MG63 (cell line): ENCODE results near the gene SLC13A2. TPM values are rescaled to one million over a fixed set of nuclear protein-coding genes. Genes with fewer than 3 reads are reported as not detected.
A peak's percentile ranks its signal among the peaks of the same experiment; 100 is the strongest.
"Not testable (repeated sequence)": the region's sequence is repeated elsewhere in the genome, so short reads cannot be mapped to it uniquely, and the experiment has no call there.

Source experiments
- DNase-seq: peaks from one replicate; pipeline ENCODE4 v3.0.0-alpha.2; 2020
- H3K27me3 ChIP-seq: fragments of 250-450 bp; sonication (Bioruptor Pico); 2 replicates; pipeline ENCODE4 v1.5.1; 2020; ENCODE audit warnings: mild to moderate bottlenecking, moderate library complexity
- H3K36me3 ChIP-seq: fragments of 250-450 bp; sonication (Bioruptor Pico); 2 replicates; pipeline ENCODE4 v1.5.1; 2020; ENCODE audit warnings: mild to moderate bottlenecking, moderate library complexity
- H3K4me3 ChIP-seq: fragments of 250-450 bp; sonication (Bioruptor Pico); 2 replicates; pipeline ENCODE4 v1.5.1; 2020; ENCODE audit warnings: mild to moderate bottlenecking, moderate library complexity
- H3K9me3 ChIP-seq: fragments of 250-450 bp; sonication (Bioruptor Pico); 2 replicates; pipeline ENCODE4 v1.5.1; 2020; ENCODE audit warnings: mild to moderate bottlenecking, moderate library complexity
- total RNA-seq: library from RNA; depleted of rRNA; stranded (reverse); fragments of >200 nt; shearing (Covaris generic); gene quantifications from 2 replicates; pipeline ENCODE4 v1.2.3, GENCODE V29; 2014; ENCODE audit warnings: low replicate concordance

Gene SLC13A2
- total RNA-seq, 1 experiment from 2014 or later: not detected

DNA sequence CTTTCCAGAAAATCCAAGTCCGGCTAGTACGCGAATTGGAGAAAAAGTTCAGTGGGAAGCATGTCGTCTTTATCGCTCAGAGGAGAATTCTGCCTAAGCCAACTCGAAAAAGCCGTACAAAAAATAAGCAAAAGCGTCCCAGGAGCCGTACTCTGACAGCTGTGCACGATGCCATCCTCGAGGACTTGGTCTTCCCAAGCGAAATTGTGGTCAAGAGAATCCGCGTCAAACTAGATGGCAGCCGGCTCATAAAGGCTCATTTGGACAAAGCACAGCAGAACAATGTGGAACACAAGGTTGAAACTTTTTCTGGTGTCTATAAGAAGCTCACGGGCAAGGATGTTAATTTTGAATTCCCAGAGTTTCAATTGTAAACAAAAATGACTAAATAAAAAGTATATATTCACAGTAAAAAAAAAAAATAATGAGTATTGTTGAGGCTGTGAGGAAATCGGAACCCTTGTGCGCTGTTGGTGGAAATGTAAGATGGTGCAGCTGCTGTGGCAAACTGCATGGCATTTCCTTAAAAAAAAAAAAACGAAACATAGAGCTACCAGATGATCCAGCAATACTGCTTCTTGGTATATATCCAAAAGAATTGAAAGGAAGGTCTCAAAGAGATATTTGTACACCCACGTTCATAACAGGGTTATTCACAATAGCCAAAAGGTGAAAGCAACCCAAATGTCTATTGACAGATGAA, 5.3 kb upstream of the SLC13A2 start:
- H3K27me3 ChIP-seq, H3K4me3 ChIP-seq, H3K9me3 ChIP-seq, H3K36me3 ChIP-seq, DNase-seq: not testable (repeated sequence)

DNA sequence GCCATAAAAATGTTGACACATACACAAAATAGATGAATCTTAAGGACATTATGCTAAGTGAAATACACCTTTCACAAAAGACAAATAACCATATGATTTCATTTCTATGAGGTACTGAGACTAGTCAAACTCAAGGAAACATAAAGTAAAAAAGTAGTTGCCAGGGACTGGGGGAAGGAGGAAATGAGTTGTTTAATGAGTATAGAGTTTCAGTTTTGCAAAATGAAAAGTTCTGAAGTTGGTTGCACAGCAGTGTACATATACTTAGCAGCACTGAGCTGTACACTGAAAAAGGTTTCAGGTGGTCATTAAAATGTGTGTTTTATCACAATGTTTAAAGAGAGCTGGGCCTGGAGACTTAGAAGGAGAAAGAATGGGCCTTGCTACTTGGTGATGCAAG, 4.7 kb upstream of the SLC13A2 start:
- Histone ChIP-seq H3K36me3 (no peaks in the 10 kb centered on the region), H3K27me3 (peaks cover 3% of the 10 kb centered on the region; the same call in 1 of the 2 replicates), H3K9me3 (no peaks in the 10 kb centered on the region)

DNA sequence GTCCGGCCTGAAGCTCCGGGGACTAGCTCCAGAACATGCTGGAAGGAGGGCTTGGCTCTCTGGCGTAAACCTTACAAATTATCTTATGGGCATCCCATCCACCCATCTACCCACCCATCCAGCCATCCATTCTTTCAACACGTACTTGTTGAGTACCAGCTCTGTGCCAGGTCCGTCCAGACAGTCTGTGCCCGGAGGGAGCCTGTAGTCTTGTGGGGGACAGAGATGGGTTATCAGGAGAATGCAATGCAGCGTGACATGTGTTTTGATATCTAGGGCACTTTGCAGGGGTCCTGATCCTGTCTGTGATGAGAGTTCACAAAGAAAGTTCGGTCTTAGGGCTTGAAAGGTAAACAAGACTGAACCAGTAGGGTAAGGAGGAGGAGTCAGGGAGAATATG, 4.1 kb upstream of the SLC13A2 start:
- H3K27me3 ChIP-seq: peaks cover 3% of the 10 kb centered on the region; the same call in 1 of the 2 replicates
- no peak for DNase-seq
- no peaks in the 10 kb centered on the region for H3K9me3 ChIP-seq
- no peaks in the 10 kb centered on the region for H3K36me3 ChIP-seq
- no peak overlapping the region for H3K4me3 ChIP-seq

More for the DNA sequence above, 4.7 kb upstream of the SLC13A2 start:
- H3K4me3 ChIP-seq: no peak overlapping the region
- no peak for DNase-seq

DNA sequence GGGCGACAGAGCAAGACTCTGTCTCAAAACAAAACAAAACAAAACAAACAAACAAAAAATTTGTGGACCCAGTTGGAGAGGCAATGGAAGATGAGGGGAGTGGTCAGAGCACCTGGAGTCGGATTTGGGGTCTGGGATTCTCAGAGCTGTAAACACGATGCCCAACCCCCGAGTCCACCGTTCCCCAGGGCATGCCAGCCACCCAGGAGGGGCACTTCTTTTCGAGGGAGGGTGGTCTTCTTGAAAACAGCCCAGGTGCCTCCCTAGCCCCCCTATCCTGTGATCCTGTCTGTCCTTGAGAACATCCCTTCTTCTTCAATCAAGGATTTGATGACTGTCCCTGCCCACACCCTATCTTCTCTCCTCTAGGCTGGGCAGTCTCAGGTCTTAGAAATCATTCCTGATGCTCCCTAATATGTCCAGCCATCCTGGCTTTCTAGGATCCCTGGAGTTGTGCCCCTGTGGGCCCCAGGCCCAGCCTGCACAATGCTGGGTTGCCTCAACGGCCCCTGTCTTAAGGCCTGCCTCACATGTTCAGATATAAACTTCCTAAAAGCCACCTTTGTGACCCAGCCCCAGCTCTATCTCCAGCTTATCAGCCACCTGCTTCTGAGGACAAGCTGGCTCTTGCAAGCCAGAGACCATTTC, 3.1 kb upstream of the SLC13A2 start:
- H3K9me3 ChIP-seq: no peaks in the 10 kb centered on the region
- DNase-seq: no peak
- H3K27me3 ChIP-seq: peaks cover 3% of the 10 kb centered on the region; the same call in 1 of the 2 replicates
- no peaks in the 10 kb centered on the region for H3K36me3 ChIP-seq
- no peak overlapping the region for H3K4me3 ChIP-seq

DNA sequence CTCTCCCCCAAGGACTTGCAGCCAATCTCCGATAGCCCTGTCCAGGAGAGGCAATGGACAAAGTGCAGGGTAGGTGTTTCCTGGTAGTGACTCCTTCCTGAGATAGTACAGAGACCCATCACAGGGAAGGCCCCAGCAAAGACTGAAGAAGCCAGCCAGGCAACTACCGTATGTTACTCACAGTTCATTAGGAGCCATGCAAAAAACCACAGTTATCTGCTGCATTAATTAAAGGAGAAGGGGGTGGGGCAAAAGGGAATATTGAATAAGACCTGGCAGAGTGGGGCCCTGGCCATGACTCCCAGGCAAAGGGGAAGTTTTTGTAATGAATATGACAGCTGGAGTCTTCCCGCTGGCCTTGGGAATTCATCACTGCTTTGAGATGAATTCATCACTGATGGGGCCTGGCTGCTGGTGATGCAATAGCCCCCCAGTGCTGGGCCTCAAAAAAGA, 2.5 kb upstream of the SLC13A2 start:
- DNase-seq: no peak
- Histone ChIP-seq H3K9me3 (no peaks in the 10 kb centered on the region), H3K36me3 (no peaks in the 10 kb centered on the region), H3K4me3 (no peak overlapping the region), H3K27me3 (peaks cover 3% of the 10 kb centered on the region; the same call in 1 of the 2 replicates)

DNA sequence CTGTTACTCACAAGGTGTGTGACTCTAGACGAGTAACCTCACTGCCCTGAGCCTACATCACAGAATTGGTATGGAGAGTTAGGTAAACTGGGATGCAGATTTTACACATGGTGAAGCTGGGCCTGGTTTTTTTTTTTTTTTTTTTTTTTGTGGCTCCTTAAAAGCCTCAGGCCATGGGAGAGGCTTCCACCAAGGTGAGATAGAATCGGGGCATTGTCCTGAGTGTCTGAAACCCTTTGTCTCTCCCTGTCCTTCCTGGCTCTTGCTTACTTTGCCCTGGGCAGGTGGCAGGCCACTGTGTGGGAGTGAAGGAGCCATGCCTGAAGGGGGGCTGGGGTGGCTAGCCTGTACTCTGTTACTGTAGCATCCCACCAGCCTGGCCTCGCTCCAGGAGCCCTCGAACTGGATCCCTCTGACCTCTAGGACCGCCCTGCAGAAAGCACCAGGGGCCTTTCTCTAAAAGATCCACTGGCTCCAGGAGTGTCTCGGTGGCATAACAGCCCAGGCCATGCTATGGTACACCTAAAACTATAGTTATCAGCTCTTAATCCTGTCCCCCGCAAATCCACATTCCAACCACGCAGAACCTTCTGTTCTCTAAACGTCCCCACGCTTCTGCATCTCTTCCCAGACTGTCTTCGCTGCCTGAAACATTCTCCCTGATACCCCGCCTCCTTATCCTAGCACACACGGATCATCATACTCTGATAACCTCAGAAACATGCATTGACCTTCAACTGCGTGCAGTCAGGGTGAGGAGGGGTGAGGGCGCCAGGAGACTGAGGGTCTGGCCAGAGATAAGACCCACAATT, 1.7 kb upstream of the SLC13A2 start:
- Histone ChIP-seq H3K36me3 (no peaks in the 10 kb centered on the region), H3K4me3 (no peak overlapping the region), H3K27me3 (peaks cover 3% of the 10 kb centered on the region; the same call in 1 of the 2 replicates), H3K9me3 (no peaks in the 10 kb centered on the region)
- no peak for DNase-seq

DNA sequence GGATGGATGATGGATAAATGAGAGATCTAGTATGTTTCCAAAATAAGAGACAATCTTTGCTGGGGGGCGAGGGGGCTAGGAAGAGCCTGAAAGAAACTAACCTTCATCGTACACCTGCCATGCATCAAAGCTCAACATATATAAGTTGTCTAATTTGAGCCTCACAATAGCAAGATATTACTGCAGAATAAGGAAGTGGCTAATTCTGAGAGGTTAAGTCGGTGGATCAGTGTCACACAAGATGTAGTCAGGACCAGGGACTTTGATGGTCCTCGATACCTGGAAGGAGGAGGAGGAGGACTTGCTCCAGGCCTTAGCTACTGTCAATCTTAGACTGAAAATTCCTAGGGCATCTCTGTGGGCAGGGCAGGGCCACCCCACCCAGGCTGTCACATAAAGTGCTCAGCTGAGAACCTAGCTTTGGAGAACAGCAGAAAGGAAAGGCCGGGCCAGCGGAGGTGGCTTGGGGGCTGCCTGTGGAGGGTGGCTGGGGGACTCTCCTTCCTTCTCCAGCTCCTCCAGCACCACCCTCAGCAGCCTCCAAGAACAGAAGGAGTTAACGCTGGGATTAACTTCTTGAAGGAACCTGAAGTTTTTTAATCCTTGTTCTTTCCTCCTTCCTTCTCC, 460 bp upstream of the SLC13A2 start:
- Histone ChIP-seq H3K27me3 (peaks cover 3% of the 10 kb centered on the region; the same call in 1 of the 2 replicates), H3K9me3 (no peaks in the 10 kb centered on the region), H3K36me3 (no peaks in the 10 kb centered on the region), H3K4me3 (no peak overlapping the region)
- DNase-seq: no peak

DNA sequence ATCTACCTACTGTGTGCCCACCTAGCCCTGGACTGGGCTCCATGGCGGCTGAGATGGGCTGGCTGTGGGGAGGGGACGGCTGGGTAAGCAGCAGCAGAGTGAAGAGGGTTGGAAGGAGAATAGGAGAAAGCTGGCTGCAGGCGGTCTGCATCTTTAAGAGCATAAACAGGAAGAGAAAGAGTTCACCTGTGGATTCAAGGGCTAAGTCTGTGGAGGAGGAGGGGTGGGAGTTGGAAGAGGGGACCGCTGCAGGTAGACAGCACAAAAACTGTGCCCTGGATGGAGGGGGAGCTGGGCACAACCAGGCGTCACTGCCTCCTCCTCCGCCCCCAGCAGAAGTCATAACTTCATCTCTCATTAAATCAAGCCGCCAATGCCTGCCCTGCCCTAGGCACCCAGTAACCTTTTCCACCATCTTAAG, 677 bp downstream of the SLC13A2 start:
- DNase-seq: no peak
- H3K9me3 ChIP-seq: no peaks in the 10 kb centered on the region
- no peaks in the 10 kb centered on the region for H3K36me3 ChIP-seq
- no peak overlapping the region for H3K4me3 ChIP-seq
- no peaks in the 10 kb centered on the region for H3K27me3 ChIP-seq

DNA sequence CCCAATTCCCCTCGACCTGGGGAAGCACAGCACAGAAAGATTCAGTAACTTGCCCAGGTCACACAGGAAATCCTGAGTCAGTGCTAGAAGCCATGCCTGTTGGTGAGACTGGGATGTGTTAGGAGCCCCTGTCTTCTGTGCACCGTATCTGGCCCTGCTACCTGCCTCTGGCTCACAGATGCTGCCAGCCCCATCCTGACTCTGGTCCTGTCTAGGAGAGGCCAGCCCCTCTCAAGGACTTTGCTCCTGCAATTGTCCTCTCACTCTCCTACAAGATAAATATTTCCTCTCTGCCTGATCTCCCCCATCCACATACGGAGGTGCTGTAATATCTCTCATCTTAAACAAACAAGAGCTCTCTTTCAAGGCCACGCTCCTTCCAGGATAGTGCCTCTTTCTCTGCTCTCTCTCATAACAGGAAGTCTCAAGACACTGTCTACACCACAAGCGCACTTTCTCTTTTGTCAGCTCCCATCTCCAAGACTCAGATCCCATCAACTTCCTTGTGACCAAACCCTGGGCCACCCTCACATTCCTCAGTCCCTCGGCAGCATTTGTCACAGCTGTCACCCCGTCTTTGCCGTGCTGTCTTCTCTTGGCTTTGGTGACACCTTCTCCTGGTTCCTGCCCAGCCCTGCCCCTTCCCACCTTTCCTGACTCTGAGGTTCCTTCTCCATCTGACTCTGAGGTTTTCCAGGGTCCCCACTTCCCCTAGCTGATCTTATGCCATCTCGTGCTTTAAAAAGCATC, 1.9 kb downstream of the SLC13A2 start:
- no peaks in the 10 kb centered on the region for H3K9me3 ChIP-seq
- H3K27me3 ChIP-seq: no peaks in the 10 kb centered on the region
- H3K4me3 ChIP-seq: no peak overlapping the region
- DNase-seq: no peak
- no peaks in the 10 kb centered on the region for H3K36me3 ChIP-seq

DNA sequence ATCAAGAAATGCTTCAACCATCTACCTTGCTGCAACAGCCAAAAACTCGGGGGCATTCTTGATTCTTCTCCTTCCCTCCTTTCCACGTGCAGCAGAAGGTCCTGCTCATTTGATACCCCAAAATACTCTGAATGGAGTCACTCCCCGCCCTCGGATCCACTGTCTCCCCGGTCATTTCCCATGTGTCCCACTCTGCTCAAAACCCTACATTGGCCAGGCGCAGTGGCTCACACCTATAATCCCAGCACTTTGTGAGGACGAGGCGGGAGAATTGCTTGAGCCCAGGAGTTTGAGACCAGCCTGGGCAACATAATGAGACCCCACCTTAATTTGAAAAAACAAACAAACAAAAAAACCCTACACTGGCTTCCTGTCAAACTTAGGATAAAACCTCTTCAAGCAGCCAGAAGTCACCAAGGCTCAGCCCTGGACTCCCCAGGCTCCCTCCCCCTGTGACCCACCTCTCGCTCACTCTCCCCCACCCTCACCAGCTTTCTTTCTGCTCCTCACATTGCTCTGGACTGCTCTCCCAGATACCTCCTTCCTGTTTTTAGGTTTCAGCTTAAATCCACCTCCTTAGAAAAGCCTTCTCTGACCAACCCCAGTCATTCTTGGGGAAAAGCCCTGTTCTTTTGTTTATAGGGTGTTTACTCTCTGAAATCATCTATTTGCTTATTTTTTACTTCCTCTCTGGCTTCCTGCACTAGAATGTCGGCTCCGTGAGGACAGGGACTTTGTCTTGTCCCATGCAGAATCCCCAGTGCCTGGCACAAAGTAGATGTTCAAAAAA, 2.8 kb downstream of the SLC13A2 start:
- Histone ChIP-seq H3K27me3 (no peaks in the 10 kb centered on the region), H3K36me3 (no peaks in the 10 kb centered on the region), H3K9me3 (no peaks in the 10 kb centered on the region), H3K4me3 (no peak overlapping the region)
- no peak for DNase-seq

DNA sequence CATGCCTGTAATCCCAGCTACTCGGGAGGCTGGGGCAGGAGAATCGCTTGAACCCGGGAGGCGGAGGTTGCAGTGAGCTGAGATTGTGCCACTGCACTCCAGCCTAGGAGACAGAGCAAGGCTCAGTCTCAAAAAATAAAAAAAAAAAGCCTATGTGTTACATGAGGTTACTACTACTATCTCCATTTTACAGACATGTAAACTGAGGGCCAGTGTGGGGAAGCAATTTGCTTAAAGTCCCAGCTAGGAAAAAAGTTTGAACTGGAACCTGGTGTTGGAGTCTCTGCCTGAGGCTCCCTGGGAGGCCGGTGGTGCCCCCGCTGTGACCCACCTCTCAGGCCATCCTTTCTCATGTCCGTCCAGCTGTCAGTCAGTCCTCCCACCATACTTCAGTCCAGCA, 4.5 kb downstream of the SLC13A2 start:
- no peak for DNase-seq
- Histone ChIP-seq H3K36me3 (no peaks in the 10 kb centered on the region), H3K4me3 (no peak overlapping the region), H3K27me3 (no peaks in the 10 kb centered on the region), H3K9me3 (no peaks in the 10 kb centered on the region)

DNA sequence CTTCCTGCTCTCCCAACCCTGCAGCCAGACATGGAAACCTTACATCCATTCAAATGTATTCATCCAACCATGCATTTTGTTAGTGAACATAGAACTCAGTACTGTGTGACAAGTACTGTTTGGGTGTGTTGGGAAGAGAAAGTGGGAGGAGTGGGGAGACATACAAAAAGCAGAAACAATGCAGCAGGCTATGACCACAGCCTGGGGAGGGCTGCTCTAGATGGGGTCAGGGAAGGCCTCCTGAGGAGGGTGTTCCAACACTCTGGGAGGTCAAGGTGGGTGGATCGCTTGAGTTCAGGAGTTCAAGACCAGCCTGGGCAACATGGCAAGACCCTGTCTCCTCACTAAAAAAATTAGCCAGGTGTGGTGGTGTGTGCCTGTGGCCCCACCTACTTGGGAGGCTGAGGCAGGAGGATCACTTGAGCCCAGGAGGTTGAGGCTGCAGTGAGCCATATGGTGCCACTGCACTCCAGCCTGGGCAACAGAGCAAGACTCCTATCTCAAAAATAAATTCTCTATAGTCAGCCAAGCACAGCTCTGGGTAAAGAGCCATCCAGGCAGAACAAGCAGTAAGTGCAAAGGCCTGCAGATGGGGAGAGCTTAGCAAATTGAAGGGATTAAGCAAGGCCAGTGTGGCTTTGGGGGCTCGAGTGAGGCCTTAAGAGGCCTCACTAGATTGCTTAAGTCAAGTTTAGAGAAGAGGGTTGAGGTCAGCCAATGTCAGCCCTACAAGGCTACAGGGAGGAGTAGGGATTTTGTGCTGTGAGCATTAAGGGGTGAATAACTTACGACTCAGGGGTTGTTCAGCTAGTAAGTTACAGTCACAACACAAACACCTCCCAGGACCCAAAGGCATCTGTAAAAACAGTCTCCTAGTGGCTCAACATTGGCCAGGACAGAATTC, 5.5 kb downstream of the SLC13A2 start:
- Histone ChIP-seq H3K4me3 (no peak overlapping the region), H3K36me3 (no peaks in the 10 kb centered on the region), H3K9me3 (no peaks in the 10 kb centered on the region), H3K27me3 (no peaks in the 10 kb centered on the region)
- DNase-seq: peak; percentile 20

DNA sequence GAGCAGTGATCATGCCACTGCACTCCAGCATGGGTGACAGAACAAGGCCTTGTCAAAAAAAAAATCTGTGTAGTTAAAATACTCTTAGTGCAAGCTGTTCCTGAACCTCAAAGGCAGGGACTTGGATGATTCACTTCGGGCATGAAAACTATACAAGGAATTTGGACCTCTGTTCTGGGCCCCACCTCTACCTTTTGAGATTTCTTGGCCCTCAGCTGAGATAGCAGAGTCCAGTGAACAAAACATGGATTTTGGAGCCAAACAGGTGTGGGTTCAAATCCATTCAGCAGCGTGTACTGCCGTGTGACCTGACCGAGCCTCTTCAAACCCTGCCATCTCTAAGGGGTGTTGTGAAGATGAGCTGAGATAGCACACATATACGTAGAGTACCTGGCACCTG, 6.8 kb downstream of the SLC13A2 start:
- Histone ChIP-seq H3K4me3 (no peak overlapping the region), H3K27me3 (no peaks in the 10 kb centered on the region), H3K9me3 (no peaks in the 10 kb centered on the region), H3K36me3 (no peaks in the 10 kb centered on the region)
- no peak for DNase-seq

DNA sequence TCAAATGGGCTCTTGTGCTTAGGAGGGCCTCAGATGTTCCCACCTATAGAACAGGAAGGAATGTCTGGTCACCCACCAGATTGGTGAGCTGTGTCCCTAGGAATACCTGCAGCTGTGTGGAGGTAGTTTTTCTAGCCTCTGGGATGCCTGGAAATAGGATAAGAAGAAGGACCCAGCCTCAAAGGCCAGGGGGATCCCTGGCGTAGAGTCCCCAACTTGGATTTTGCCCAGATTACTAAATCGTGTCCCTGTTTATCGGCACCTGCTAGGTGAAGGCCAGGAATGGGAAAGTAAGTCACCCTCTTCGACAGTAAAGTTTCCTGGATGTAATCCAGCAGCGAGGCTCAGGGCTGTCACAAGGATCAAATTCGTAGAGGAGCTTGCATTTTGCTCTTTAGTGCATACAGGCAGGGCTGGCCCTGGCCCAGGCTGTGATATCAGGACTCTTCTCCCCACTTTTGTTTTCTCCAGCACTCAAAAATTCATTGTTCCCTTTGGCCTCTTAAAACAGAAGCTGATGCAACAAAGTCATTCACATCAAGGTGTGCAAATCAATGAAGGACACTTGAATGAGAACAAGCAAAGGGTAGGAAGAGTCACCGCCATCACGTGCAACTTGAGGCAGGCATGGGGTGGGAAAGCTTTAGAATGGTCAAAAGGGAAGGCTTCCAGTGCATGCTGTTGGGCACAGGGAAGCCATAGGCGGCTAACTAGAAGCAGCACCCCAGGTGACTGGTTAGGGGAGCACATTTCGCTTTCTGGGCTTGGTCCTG, 7.5 kb downstream of the SLC13A2 start:
- no peak for DNase-seq
- Histone ChIP-seq H3K4me3 (no peak overlapping the region), H3K9me3 (no peaks in the 10 kb centered on the region)

More for the DNA sequence above, 7.5 kb downstream of the SLC13A2 start:
- H3K36me3 ChIP-seq: no peaks in the 10 kb centered on the region
- no peaks in the 10 kb centered on the region for H3K27me3 ChIP-seq
